GM23338 (cell line): ENCODE measurements around the gene SYNPO2. TPM values are rescaled to one million over a fixed set of nuclear protein-coding genes. Genes with fewer than 3 reads are reported as not detected.

Source experiments
- ATAC-seq: fragments of 200-7000 bp; cut with Tn5 transposase; 3 replicates; pipeline ENCODE4 v1.9.1; 2020
- DNase-seq: peaks from one replicate; pipeline ENCODE4 v3.0.0-alpha.2; 2015; ENCODE audit warnings: low spot score
- H2AFZ ChIP-seq: fragments of 200-600 bp; sonication (generic); 2 replicates; pipeline ENCODE4 v1.8.0; 2016; ENCODE audit warnings: antibody characterized with exemption, mild to moderate bottlenecking, moderate library complexity
- H3F3A ChIP-seq: fragments of 200-600 bp; sonication (generic); replicated peaks from 2 replicates; pipeline ENCODE4 v1.8.0; 2017; ENCODE audit warnings: antibody characterized with exemption, mixed run types, low read depth
- H3K27ac ChIP-seq: fragments of 200-600 bp; sonication (generic); 2 replicates; pipeline ENCODE4 v1.6.1; 2016; ENCODE audit warnings: low read depth
- H3K27me3 ChIP-seq: fragments of 200-600 bp; sonication (generic); 2 replicates; pipeline ENCODE4 v1.8.0; 2016; ENCODE audit warnings: mild to moderate bottlenecking, mixed run types, moderate library complexity; ENCODE audit not compliant: insufficient read depth
- H3K36me3 ChIP-seq: fragments of 200-600 bp; sonication (generic); 2 replicates; pipeline ENCODE4 v1.8.0; 2016; ENCODE audit warnings: mild to moderate bottlenecking; ENCODE audit not compliant: insufficient read depth
- H3K4me1 ChIP-seq: fragments of 200-600 bp; sonication (generic); 2 replicates; pipeline ENCODE4 v1.8.0; 2016; ENCODE audit warnings: mild to moderate bottlenecking, moderate library complexity; ENCODE audit not compliant: insufficient read depth
- H3K4me2 ChIP-seq: fragments of 200-600 bp; sonication (generic); 2 replicates; pipeline ENCODE4 v1.7.1; 2017; ENCODE audit warnings: mixed run types
- H3K4me3 ChIP-seq: fragments of 200-600 bp; sonication (generic); 2 replicates; pipeline ENCODE4 v1.6.1; 2016; ENCODE audit warnings: mixed run types
- H3K79me2 ChIP-seq: fragments of 200-600 bp; sonication (generic); replicated peaks from 2 replicates; pipeline ENCODE4 v1.8.0; 2017; ENCODE audit warnings: mild to moderate bottlenecking; ENCODE audit not compliant: insufficient read depth
- H3K9me2 ChIP-seq: fragments of 200-600 bp; sonication (generic); 2 replicates; pipeline ENCODE4 v1.8.0; 2017; ENCODE audit not compliant: insufficient read depth
- H4K20me1 ChIP-seq: fragments of 200-600 bp; sonication (generic); replicated peaks from 2 replicates; pipeline ENCODE4 v1.8.0; 2017; ENCODE audit warnings: mild to moderate bottlenecking; ENCODE audit not compliant: insufficient read depth
- H3K27ac Mint-ChIP-seq: 2 replicates; pipeline ENCODE4 v1.8.0; 2020; ENCODE audit warnings: inconsistent platforms, mild to moderate bottlenecking, moderate library complexity, mixed read lengths
- H3K27me3 Mint-ChIP-seq: 3 replicates; pipeline ENCODE4 v1.8.0; 2022; ENCODE audit warnings: low read depth, mild to moderate bottlenecking, moderate library complexity, mixed read lengths, inconsistent platforms; ENCODE audit not compliant: insufficient read depth, poor library complexity
- H3K36me3 Mint-ChIP-seq: 3 replicates; pipeline ENCODE4 v1.8.0; 2021; ENCODE audit warnings: low read depth, mild to moderate bottlenecking, inconsistent platforms, moderate library complexity, mixed read lengths
- H3K4me1 Mint-ChIP-seq: 3 replicates; pipeline ENCODE4 v1.8.0; 2020; ENCODE audit warnings: mild to moderate bottlenecking, inconsistent platforms, mixed read lengths
- H3K4me3 Mint-ChIP-seq: 3 replicates; pipeline ENCODE4 v1.8.0; 2021; ENCODE audit warnings: moderate library complexity, mild to moderate bottlenecking, inconsistent platforms, mixed read lengths
- H3K9me3 Mint-ChIP-seq: 3 replicates; pipeline ENCODE4 v1.8.0; 2020; ENCODE audit warnings: moderate library complexity, mild to moderate bottlenecking, inconsistent platforms, mixed read lengths
- CREB1 ChIP-seq: fragments of 250-450 bp; sonication (Bioruptor Pico); IDR thresholded peaks from 2 replicates; pipeline ENCODE4 v1.5.0; 2020; ENCODE audit warnings: low read depth, mild to moderate bottlenecking, moderate library complexity
- EZH2phosphoT487 ChIP-seq: fragments of 200-600 bp; sonication (generic); IDR thresholded peaks from one replicate; pipeline ENCODE4 v1.8.1; 2018; ENCODE audit warnings: antibody characterized with exemption; ENCODE audit not compliant: unreplicated experiment
- JUNB ChIP-seq: IDR thresholded peaks from one replicate; pipeline ENCODE4 v1.6.1; 2016; ENCODE audit warnings: antibody characterized with exemption; ENCODE audit not compliant: unreplicated experiment
- STAT1 ChIP-seq: IDR thresholded peaks from one replicate; pipeline ENCODE4 v1.6.1; 2016; ENCODE audit warnings: antibody characterized with exemption; ENCODE audit not compliant: unreplicated experiment
- ZNF114 ChIP-seq: fragments of 250-450 bp; sonication (Bioruptor Pico); IDR thresholded peaks from 2 replicates; pipeline ENCODE4 v1.5.0; 2020; ENCODE audit warnings: mild to moderate bottlenecking, moderate library complexity
- ZNF331 ChIP-seq: fragments of 250-450 bp; sonication (Bioruptor Pico); IDR thresholded peaks from 2 replicates; pipeline ENCODE4 v1.5.0; 2020; ENCODE audit warnings: low read depth, mild to moderate bottlenecking, moderate library complexity
- polyA plus RNA-seq: library from polyadenylated mRNA; unstranded; fragments of >200 nt; fragmentation: Nextera tagmentation; extraction: Ambion mirVana; gene quantifications from 2 replicates; pipeline ENCODE4 v1.2.1, GENCODE V29; 2016
- total RNA-seq: library from RNA; depleted of rRNA; stranded (reverse); fragments of >200 nt; shearing (Covaris generic); gene quantifications from 2 replicates; pipeline ENCODE4 v1.2.3, GENCODE V29; 2014
- TF ChIP-seq, protein P1 (sequence below), 2 experiments: fragments of 200-600 bp in 1 of 2; sonication (generic) in 1 of 2; conservative IDR thresholded peaks; 2 replicates each; pipeline versions ENCODE4 v1.5.1 to v1.6.1; 2016 to 2017; ENCODE audit warnings: antibody characterized with exemption in 2 of 2, low read depth in 2 of 2, mild to moderate bottlenecking in 2 of 2, moderate library complexity in 1 of 2
- TF ChIP-seq, protein P2 (sequence below): IDR thresholded peaks from one replicate; pipeline ENCODE4 v1.6.1; 2018; ENCODE audit warnings: antibody characterized with exemption; ENCODE audit not compliant: unreplicated experiment
- TF ChIP-seq, protein P3 (sequence below): IDR thresholded peaks from 2 replicates; pipeline ENCODE4 v1.6.1; 2016; ENCODE audit warnings: antibody characterized with exemption

SYNPO2 gene
- total and polyA plus RNA-seq, 2 experiments from 2014 or later, result 2.1 to 3.4 TPM

DNA sequence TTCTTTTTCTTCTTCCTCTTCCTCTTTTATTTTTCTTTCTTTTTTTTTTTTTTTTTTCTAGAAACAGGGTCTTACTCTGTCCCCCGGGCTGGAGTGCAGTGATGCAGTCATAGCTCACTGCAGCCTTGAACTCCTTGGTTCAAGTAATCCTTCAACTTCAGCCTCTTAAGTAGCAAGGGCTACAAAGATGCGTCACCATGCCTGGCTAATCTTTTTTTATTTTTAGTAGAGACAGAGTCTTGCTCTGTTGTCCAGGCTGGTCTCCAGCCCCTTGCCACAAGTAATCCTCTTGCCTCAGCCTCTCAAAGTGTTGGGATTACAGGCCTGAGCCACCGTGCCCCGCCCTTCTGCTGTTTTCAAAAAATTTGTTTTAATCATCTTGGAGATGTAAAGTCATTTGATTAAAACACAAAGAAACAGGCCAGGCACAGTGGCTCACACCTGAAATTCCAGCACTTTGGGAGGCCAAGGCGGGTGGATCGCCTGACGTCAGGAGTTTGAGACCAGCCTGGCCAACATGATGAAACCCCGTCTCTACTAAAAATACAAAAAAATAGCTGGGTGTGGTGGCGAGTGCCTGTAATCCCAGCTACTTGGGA lies 28.1 kb downstream of the SYNPO2 start (continued):
- TF ChIP-seq, protein P1, sequence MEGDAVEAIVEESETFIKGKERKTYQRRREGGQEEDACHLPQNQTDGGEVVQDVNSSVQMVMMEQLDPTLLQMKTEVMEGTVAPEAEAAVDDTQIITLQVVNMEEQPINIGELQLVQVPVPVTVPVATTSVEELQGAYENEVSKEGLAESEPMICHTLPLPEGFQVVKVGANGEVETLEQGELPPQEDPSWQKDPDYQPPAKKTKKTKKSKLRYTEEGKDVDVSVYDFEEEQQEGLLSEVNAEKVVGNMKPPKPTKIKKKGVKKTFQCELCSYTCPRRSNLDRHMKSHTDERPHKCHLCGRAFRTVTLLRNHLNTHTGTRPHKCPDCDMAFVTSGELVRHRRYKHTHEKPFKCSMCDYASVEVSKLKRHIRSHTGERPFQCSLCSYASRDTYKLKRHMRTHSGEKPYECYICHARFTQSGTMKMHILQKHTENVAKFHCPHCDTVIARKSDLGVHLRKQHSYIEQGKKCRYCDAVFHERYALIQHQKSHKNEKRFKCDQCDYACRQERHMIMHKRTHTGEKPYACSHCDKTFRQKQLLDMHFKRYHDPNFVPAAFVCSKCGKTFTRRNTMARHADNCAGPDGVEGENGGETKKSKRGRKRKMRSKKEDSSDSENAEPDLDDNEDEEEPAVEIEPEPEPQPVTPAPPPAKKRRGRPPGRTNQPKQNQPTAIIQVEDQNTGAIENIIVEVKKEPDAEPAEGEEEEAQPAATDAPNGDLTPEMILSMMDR (conservative IDR thresholded peaks at IDR 0.05; ENCODE audit: low read depth in 2 of 2), result no peak
- no peak for TF ChIP-seq JUNB
- TF ChIP-seq STAT1, result no peak

DNA sequence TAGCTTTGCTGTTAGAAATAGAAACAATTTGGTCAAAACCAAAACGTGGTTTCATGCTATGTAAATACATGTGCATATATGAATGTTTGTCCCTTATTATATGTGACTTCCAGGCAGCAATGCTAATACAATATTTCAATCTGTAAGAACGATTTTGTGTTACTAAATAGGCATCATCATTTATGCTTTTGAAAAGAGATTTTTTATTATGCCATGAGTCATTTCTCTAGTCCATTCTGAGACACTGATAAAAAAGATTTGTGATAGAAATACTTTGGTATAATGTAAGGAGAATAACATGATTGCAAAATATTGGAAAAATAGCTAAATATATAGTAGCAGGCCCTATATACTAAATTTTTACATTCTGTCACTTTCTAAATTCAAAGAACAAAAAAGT lies 28.9 kb downstream of the SYNPO2 start:
- TF ChIP-seq, protein P2, sequence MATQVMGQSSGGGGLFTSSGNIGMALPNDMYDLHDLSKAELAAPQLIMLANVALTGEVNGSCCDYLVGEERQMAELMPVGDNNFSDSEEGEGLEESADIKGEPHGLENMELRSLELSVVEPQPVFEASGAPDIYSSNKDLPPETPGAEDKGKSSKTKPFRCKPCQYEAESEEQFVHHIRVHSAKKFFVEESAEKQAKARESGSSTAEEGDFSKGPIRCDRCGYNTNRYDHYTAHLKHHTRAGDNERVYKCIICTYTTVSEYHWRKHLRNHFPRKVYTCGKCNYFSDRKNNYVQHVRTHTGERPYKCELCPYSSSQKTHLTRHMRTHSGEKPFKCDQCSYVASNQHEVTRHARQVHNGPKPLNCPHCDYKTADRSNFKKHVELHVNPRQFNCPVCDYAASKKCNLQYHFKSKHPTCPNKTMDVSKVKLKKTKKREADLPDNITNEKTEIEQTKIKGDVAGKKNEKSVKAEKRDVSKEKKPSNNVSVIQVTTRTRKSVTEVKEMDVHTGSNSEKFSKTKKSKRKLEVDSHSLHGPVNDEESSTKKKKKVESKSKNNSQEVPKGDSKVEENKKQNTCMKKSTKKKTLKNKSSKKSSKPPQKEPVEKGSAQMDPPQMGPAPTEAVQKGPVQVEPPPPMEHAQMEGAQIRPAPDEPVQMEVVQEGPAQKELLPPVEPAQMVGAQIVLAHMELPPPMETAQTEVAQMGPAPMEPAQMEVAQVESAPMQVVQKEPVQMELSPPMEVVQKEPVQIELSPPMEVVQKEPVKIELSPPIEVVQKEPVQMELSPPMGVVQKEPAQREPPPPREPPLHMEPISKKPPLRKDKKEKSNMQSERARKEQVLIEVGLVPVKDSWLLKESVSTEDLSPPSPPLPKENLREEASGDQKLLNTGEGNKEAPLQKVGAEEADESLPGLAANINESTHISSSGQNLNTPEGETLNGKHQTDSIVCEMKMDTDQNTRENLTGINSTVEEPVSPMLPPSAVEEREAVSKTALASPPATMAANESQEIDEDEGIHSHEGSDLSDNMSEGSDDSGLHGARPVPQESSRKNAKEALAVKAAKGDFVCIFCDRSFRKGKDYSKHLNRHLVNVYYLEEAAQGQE, result no peak
- TF ChIP-seq ZNF331 (CRISPR knock-in tag), result no peak
- TF ChIP-seq JUNB, result no peak
- TF ChIP-seq, protein P3, sequence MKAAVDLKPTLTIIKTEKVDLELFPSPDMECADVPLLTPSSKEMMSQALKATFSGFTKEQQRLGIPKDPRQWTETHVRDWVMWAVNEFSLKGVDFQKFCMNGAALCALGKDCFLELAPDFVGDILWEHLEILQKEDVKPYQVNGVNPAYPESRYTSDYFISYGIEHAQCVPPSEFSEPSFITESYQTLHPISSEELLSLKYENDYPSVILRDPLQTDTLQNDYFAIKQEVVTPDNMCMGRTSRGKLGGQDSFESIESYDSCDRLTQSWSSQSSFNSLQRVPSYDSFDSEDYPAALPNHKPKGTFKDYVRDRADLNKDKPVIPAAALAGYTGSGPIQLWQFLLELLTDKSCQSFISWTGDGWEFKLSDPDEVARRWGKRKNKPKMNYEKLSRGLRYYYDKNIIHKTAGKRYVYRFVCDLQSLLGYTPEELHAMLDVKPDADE, result no peak
- ATAC-seq (no peak), DNase-seq (no peak)
- Mint-ChIP-seq H3K36me3 (no peaks in the 10 kb centered on the region), H3K4me1 (no peaks in the 10 kb centered on the region), H3K9me3 (no peaks in the 10 kb centered on the region), H3K4me3 (no peak overlapping the region), H3K27ac (no peak overlapping the region), H3K27me3 (no peaks in the 10 kb centered on the region)
- Histone ChIP-seq H3K36me3 (no peaks in the 10 kb centered on the region), H3K27ac (no peak overlapping the region), H3K27me3 (no peaks in the 10 kb centered on the region), H3K79me2 (no peaks in the 10 kb centered on the region), H3K4me2 (no peak overlapping the region), H3F3A (no peaks in the 10 kb centered on the region), H3K4me3 (no peak overlapping the region), H3K4me1 (no peaks in the 10 kb centered on the region), H3K9me2 (no peaks in the 10 kb centered on the region), H2AFZ (no peak overlapping the region), H4K20me1 (no peaks in the 10 kb centered on the region)

DNA sequence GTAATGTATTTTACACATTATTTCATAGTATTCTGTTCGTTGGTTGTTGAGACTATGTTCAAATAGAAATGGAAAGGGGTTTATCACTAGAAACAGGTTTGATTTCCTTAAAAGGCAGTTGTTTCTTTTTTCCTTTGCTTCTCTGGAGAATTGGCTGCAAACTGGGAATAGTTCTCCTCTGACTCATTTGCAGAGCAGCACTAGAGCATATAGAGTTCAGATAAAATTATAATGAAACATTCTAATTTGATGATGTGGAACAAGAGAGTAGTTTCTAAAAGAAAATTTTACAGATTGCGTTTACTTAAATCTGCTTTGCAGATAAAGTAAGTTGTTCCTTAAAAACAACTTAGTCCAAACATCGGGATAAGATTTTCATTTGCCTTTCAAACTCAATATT lies 29.7 kb downstream of the SYNPO2 start:
- ATAC-seq (no peak), DNase-seq (no peak)
- no peaks in the 10 kb centered on the region for H3K4me1 Mint-ChIP-seq
- H3K27ac Mint-ChIP-seq, result no peak overlapping the region
- Histone ChIP-seq H2AFZ (no peak overlapping the region), H3K27ac (no peak overlapping the region), H4K20me1 (no peaks in the 10 kb centered on the region), H3K4me3 (no peak overlapping the region), H3F3A (no peaks in the 10 kb centered on the region), H3K4me2 (no peak overlapping the region), H3K27me3 (no peaks in the 10 kb centered on the region), H3K36me3 (no peaks in the 10 kb centered on the region), H3K79me2 (no peaks in the 10 kb centered on the region), H3K4me1 (no peaks in the 10 kb centered on the region), H3K9me2 (no peaks in the 10 kb centered on the region)
- H3K36me3 Mint-ChIP-seq, result no peaks in the 10 kb centered on the region
- no peaks in the 10 kb centered on the region for H3K27me3 Mint-ChIP-seq
- no peaks in the 10 kb centered on the region for H3K9me3 Mint-ChIP-seq
- no peak overlapping the region for H3K4me3 Mint-ChIP-seq
- TF ChIP-seq, protein P3, result no peak
- no peak for TF ChIP-seq CREB1
- TF ChIP-seq ZNF114 (CRISPR knock-in tag), result no peak
- TF ChIP-seq EZH2phosphoT487, result no peak
